ENCODE results near the gene SND1.

Gene SND1

GRCh38 chr7:127629268-127629854, 22.6 kb upstream of the SND1 start:
- FAIRE-seq = no peak
- TF ChIP-seq TAF1 (IDR thresholded peaks at IDR 0.05; ENCODE audit: borderline replicate concordance, low read depth, low read length) (no peak), POLR2AphosphoS5 (IDR thresholded peaks at IDR 0.05; ENCODE audit: low read depth, low read length) (no peak), POLR2A (IDR thresholded peaks at IDR 0.05; ENCODE audit: low read depth, low read length) (no peak)
- DNase-seq (ENCODE audit: insufficient read length) = no peak

GRCh38 chr7:127632276-127632910, 19.6 kb upstream of the SND1 start:
- TF ChIP-seq POLR2A (IDR thresholded peaks at IDR 0.05; ENCODE audit: low read depth, low read length) (no peak), TAF1 (IDR thresholded peaks at IDR 0.05; ENCODE audit: borderline replicate concordance, low read depth, low read length) (no peak), POLR2AphosphoS5 (IDR thresholded peaks at IDR 0.05; ENCODE audit: low read depth, low read length) (no peak)
- FAIRE-seq (no peak), DNase-seq (ENCODE audit: insufficient read length) (no peak)

- no peak for FAIRE-seq
- no peak for TF ChIP-seq POLR2A (IDR thresholded peaks at IDR 0.05; ENCODE audit: low read depth, low read length)
- no peak for TF ChIP-seq TAF1 (IDR thresholded peaks at IDR 0.05; ENCODE audit: borderline replicate concordance, low read depth, low read length)
- TF ChIP-seq POLR2AphosphoS5 (IDR thresholded peaks at IDR 0.05; ENCODE audit: low read depth, low read length) = no peak
- DNase-seq (ENCODE audit: insufficient read length) = no peak
Measured at GRCh38 chr7:127635659-127636285, 16.2 kb upstream of the SND1 start.

- DNase-seq (ENCODE audit: insufficient read length) (no peak), FAIRE-seq (no peak)
- no peak for TF ChIP-seq TAF1 (IDR thresholded peaks at IDR 0.05; ENCODE audit: borderline replicate concordance, low read depth, low read length)
Measured at GRCh38 chr7:127638197-127638596, 13.8 kb upstream of the SND1 start.

GRCh38 chr7:127644484-127644883, 7.5 kb upstream of the SND1 start:
- no peak for TF ChIP-seq TAF1 (IDR thresholded peaks at IDR 0.05; ENCODE audit: borderline replicate concordance, low read depth, low read length)
- no peak for TF ChIP-seq POLR2A (IDR thresholded peaks at IDR 0.05; ENCODE audit: low read depth, low read length)
- TF ChIP-seq POLR2AphosphoS5 (IDR thresholded peaks at IDR 0.05; ENCODE audit: low read depth, low read length) = no peak
- no peak for FAIRE-seq

GRCh38 chr7:127647636-127648035, 4.4 kb upstream of the SND1 start:
- DNase-seq (ENCODE audit: insufficient read length) = no peak
- FAIRE-seq = no peak
- TF ChIP-seq POLR2AphosphoS5 (IDR thresholded peaks at IDR 0.05; ENCODE audit: low read depth, low read length) (no peak), TAF1 (IDR thresholded peaks at IDR 0.05; ENCODE audit: borderline replicate concordance, low read depth, low read length) (no peak), POLR2A (IDR thresholded peaks at IDR 0.05; ENCODE audit: low read depth, low read length) (no peak)

More at GRCh38 chr7:127644484-127644883, 7.5 kb upstream of the SND1 start:
- no peak for DNase-seq (ENCODE audit: insufficient read length)

GRCh38 chr7:127648986-127649385, 3.0 kb upstream of the SND1 start:
- FAIRE-seq (no peak), DNase-seq (ENCODE audit: insufficient read length) (no peak)
- TF ChIP-seq TAF1 (IDR thresholded peaks at IDR 0.05; ENCODE audit: borderline replicate concordance, low read depth, low read length) (no peak), POLR2A (IDR thresholded peaks at IDR 0.05; ENCODE audit: low read depth, low read length) (no peak), POLR2AphosphoS5 (IDR thresholded peaks at IDR 0.05; ENCODE audit: low read depth, low read length) (no peak)

- DNase-seq (ENCODE audit: insufficient read length) = peak; percentile 12
- no peak; the same call in none of the 2 replicates for TF ChIP-seq POLR2A (IDR thresholded peaks at IDR 0.05; ENCODE audit: low read depth, low read length)
- 0 out of 2 replicates have a peak, but pooled peaks have one; percentile 9 for TF ChIP-seq POLR2AphosphoS5 (IDR thresholded peaks at IDR 0.05; ENCODE audit: low read depth, low read length)
- no peak for TF ChIP-seq TAF1 (IDR thresholded peaks at IDR 0.05; ENCODE audit: borderline replicate concordance, low read depth, low read length)
- peak; percentile 17 for FAIRE-seq
Measured at GRCh38 chr7:127650847-127651555, 993 bp upstream of the SND1 start.

GRCh38 chr7:127652333-127653248, 597 bp downstream of the SND1 start:
- no peak for DNase-seq (ENCODE audit: insufficient read length)
- peak; percentile 38 for FAIRE-seq
- TF ChIP-seq POLR2A (IDR thresholded peaks at IDR 0.05; ENCODE audit: low read depth, low read length) (no peak), TAF1 (IDR thresholded peaks at IDR 0.05; ENCODE audit: borderline replicate concordance, low read depth, low read length) (no peak), POLR2AphosphoS5 (IDR thresholded peaks at IDR 0.05; ENCODE audit: low read depth, low read length) (no peak)

GRCh38 chr7:127653396-127653795, 1.4 kb downstream of the SND1 start:
- DNase-seq (ENCODE audit: insufficient read length) = no peak
- TF ChIP-seq POLR2A (IDR thresholded peaks at IDR 0.05; ENCODE audit: low read depth, low read length) (no peak), POLR2AphosphoS5 (IDR thresholded peaks at IDR 0.05; ENCODE audit: low read depth, low read length) (no peak), TAF1 (IDR thresholded peaks at IDR 0.05; ENCODE audit: borderline replicate concordance, low read depth, low read length) (no peak)
- FAIRE-seq = no peak

All from GM12892 (cell line).